NT2/D1 (cell line): ENCODE results near the gene NOS1.
A peak's percentile ranks its signal among the peaks of the same experiment; 100 is the strongest.

Experiments
- DNase-seq: peaks from one replicate; pipeline ENCODE4 v3.0.0-alpha.2; 2011; ENCODE audit warnings: low read depth, low spot score
- H3K27me3 ChIP-seq: 2 replicates; pipeline ENCODE4 v1.6.0; 2011; ENCODE audit warnings: mild to moderate bottlenecking; ENCODE audit not compliant: insufficient read length, insufficient read depth
- H3K36me3 ChIP-seq: 2 replicates; pipeline ENCODE4 v1.6.1; 2011; ENCODE audit warnings: mild to moderate bottlenecking, low read length, mixed read lengths; ENCODE audit not compliant: insufficient read depth, insufficient read length
- H3K4me1 ChIP-seq: 2 replicates; pipeline ENCODE4 v1.5.1; 2011; ENCODE audit not compliant: insufficient read depth, insufficient read length
- H3K4me3 ChIP-seq: 2 replicates; pipeline ENCODE4 v1.5.1; 2011; ENCODE audit warnings: low read depth; ENCODE audit not compliant: insufficient read length
- H3K9ac ChIP-seq: 2 replicates; pipeline ENCODE4 v1.6.0; 2011; ENCODE audit warnings: low read depth; ENCODE audit not compliant: insufficient read length
- H3K9me3 ChIP-seq: 2 replicates; pipeline ENCODE4 v1.5.1; 2011; ENCODE audit warnings: mild to moderate bottlenecking, low read length; ENCODE audit not compliant: insufficient read depth
- SUZ12 ChIP-seq: IDR thresholded peaks from 2 replicates; pipeline ENCODE4 v1.6.1; 2011; ENCODE audit not compliant: insufficient read length, insufficient read depth; ENCODE audit errors: extremely low read depth
- YY1 ChIP-seq: IDR thresholded peaks from 2 replicates; pipeline ENCODE4 v1.6.1; 2011; ENCODE audit not compliant: insufficient read length, insufficient read depth
- ZNF274 ChIP-seq: IDR thresholded peaks from 2 replicates; pipeline ENCODE4 v1.6.1; 2011; ENCODE audit warnings: mild to moderate bottlenecking, low read depth, low read length

Gene NOS1

DNA sequence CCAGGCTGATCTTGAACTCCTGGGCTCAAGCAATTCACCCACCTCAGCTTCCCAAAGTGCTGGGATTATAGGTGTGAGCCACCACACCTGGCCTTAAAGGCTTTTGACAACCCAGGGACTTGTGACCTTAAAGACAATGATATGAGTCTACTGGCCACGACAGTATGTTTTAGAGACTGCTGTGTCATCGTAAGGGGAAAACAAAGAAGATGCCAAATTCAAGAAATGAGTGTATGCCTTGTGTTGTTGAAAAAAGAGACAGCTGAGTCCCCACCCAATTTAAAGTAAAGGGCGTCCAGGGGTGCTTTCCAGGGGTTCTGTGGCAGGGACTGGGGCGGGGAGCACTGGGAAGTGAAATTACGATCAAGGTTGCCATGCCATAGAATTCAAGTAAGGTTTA lies 144.7 kb downstream of the NOS1 start:
- no peak for DNase-seq
- no peak overlapping the region for H3K4me3 ChIP-seq
- no peaks in the 10 kb centered on the region for H3K4me1 ChIP-seq
- no peaks in the 10 kb centered on the region for H3K9me3 ChIP-seq
- H3K27me3 ChIP-seq = no peaks in the 10 kb centered on the region
- H3K36me3 ChIP-seq = no peaks in the 10 kb centered on the region
- TF ChIP-seq YY1 = no peak
- TF ChIP-seq SUZ12 = no peak
- no peak for TF ChIP-seq ZNF274
- H3K9ac ChIP-seq = no peak overlapping the region

DNA sequence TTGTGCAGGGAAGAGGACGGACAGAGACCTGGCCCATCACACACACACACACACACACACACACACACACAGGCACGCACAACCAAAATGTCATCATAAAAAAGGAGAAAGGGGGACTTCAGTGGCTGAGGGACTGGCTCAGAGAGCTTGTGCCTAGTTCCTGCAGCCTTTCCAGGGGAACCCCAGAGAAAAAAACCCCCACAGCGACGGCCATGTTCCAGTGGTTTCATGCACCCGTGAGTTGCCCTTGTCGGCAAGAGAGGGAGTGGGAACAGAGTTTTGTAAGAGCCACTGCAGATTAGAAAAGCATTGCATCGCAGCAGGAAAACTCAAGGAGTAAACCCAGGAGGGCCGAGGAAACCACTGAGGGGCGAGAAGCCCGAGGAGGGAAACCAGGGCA lies 146.6 kb downstream of the NOS1 start:
- no peak overlapping the region for H3K9ac ChIP-seq
- H3K9me3 ChIP-seq = no peaks in the 10 kb centered on the region
- no peaks in the 10 kb centered on the region for H3K27me3 ChIP-seq
- H3K36me3 ChIP-seq = no peaks in the 10 kb centered on the region
- TF ChIP-seq ZNF274 (no peak), SUZ12 (no peak), YY1 (no peak)
- no peaks in the 10 kb centered on the region for H3K4me1 ChIP-seq
- no peak overlapping the region for H3K4me3 ChIP-seq
- no peak for DNase-seq

DNA sequence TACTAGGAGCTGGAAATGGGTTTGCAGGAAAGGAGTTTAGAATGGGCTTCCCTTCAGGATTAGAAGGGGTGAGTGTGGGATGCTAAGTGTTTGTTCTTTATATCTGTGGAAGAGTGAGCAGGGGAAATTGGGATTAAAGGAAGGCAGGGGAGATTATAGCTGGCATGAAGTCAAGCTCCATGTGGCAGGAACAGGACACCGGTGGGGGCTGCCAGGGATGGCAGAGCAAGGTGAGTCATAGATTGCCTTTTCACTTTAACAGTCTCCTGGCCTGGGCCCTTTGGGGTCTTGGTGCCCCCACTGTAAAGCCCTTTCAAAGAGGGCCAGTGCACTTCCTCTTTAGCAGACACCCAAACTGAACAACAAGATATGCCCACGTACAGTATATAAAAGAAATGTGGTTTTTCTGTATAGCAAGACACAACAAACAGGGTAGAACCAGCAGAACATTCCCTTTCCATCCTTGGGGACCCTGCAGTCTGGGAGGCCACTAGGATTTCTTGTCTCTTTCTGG lies 148.1 kb downstream of the NOS1 start:
- Histone ChIP-seq H3K4me3 (no peak overlapping the region), H3K4me1 (peaks cover 1% of the 10 kb centered on the region), H3K27me3 (no peaks in the 10 kb centered on the region), H3K9me3 (no peaks in the 10 kb centered on the region), H3K9ac (no peak overlapping the region), H3K36me3 (no peaks in the 10 kb centered on the region)
- no peak for DNase-seq
- TF ChIP-seq YY1 (no peak), ZNF274 (no peak), SUZ12 (no peak)

DNA sequence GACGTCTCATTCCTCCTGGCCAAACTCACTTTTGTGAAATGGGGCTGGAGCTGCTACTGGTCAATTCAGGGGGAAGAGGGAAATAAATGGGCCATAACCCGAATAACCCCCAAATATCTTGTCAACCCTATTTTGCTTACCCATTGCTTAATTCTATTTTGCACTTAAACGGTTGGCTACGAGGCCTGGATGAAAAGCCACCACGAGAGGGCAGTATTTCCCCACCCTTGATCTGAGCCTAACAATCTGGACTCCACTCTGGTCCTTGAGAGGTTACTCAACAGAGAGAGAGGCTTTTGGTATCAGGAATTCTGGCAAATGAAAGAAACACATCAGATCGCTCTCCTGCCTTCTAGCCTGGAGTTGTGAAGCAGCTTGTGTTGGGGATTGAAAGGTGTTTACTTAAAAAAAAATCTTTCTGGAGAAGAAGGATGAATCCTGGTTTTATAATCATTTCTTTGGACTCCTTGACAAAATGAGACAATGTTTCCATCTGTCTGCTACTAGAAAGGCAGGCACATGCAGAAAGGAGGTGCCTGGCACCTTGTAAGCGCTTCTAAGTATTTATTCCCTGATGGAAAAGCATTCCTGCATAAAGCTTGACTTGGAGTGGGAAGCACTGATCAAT lies 148.7 kb downstream of the NOS1 start:
- no peak overlapping the region for H3K9ac ChIP-seq
- H3K4me3 ChIP-seq = no peak overlapping the region
- no peaks in the 10 kb centered on the region for H3K36me3 ChIP-seq
- H3K4me1 ChIP-seq = peaks cover 7% of the 10 kb centered on the region
- TF ChIP-seq SUZ12 (no peak), YY1 (no peak), ZNF274 (no peak)
- H3K9me3 ChIP-seq = no peaks in the 10 kb centered on the region
- H3K27me3 ChIP-seq = no peaks in the 10 kb centered on the region
- peak; percentile 82 for DNase-seq

DNA sequence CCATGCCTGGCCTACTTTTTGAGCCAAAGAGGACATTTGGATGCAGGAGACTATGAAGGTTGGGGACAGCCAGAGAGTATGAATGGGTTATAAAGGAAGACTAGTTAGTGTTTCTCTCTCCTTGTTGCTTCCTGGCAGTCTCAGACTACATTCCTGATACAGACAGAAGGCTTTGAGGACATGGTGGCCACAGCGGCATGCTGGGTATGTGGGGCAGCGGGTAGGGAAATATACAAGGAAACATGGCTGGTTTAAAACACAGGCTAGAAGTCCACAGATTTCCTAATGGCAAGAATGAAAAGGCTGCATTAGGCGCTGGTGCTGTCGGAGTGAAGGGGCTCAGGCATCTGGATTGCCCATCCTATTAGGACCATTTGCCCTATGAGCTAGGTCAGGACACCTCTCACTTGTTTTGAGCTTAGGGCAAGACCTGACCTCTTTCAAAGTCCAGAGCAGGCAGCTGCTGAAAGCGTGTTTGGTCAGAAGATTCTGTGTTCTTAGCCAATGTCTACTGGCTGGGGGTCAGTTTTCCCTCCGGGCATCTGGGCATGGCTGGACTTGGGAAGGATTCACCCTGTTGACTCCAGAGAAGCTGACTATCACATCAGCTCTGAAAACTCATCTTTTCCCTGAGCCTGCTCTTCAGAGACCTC lies 151.0 kb downstream of the NOS1 start:
- Histone ChIP-seq H3K9me3 (no peaks in the 10 kb centered on the region), H3K4me3 (no peak overlapping the region), H3K27me3 (no peaks in the 10 kb centered on the region), H3K36me3 (no peaks in the 10 kb centered on the region), H3K4me1 (peaks cover 11% of the 10 kb centered on the region), H3K9ac (no peak overlapping the region)
- no peak for DNase-seq
- TF ChIP-seq ZNF274 (no peak), SUZ12 (no peak), YY1 (no peak)

DNA sequence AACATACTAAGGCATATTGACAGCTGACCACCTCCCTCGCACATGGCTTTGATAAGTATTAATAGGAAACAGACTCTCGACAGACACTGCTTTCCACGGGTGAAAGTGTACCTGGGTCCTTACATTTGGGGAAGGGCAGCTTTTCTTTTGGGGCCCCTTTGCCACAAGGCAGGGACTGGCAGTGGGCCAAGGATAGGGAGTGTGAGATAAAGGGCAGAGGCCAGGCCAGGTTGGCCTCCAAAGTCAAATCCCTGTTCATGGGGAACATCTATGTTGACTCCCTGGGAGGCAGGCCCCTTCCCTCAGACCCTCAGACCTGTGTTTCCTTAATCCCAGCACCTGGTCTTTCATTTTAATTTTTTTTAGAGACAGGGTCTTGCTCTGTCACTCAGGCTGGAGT lies 151.8 kb downstream of the NOS1 start:
- Histone ChIP-seq H3K4me1 (peaks cover 11% of the 10 kb centered on the region), H3K4me3 (no peak overlapping the region), H3K36me3 (no peaks in the 10 kb centered on the region), H3K27me3 (no peaks in the 10 kb centered on the region), H3K9me3 (no peaks in the 10 kb centered on the region), H3K9ac (no peak overlapping the region)
- TF ChIP-seq SUZ12 (no peak), YY1 (no peak), ZNF274 (no peak)
- no peak for DNase-seq

DNA sequence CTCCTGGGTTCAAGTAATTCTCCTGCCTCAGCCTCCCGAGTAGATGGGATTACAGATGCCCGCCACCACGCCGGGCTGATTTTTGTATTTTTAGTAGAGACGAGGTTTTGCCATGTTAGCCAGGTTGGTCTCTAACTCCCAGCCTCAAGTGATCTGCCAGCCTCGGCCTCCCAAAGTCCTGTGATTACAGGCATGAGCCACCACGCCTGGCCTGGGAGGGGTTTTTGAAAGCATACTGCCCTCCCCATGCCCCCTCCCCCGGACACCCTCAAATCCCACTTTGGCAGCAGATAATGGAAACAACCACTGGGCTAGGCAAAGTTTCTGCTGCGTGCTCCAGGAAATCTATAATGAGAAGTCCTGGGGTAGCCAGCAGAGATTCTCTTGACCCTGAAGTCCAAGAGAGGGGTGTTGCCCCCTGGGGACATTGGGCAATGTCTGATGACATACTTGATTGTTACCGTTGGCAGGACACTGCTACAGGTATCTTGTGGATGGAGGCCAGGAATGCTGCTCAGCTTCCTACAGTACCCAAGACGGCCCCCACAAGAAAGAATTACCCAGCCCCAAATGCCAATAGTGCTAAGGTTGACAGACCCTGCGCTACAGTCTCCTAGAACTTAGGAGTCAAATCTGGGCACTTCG lies 152.5 kb downstream of the NOS1 start:
- Histone ChIP-seq H3K4me1 (peaks cover 11% of the 10 kb centered on the region), H3K36me3 (no peaks in the 10 kb centered on the region), H3K9me3 (no peaks in the 10 kb centered on the region), H3K4me3 (no peak overlapping the region), H3K27me3 (no peaks in the 10 kb centered on the region), H3K9ac (no peak overlapping the region)
- TF ChIP-seq SUZ12 (no peak), YY1 (no peak), ZNF274 (no peak)
- no peak for DNase-seq
